Fibroblast of lung (primary cell): ENCODE data around the gene PYY. TPM values are rescaled to one million over a fixed set of nuclear protein-coding genes. Genes with fewer than 3 reads are reported as not detected.
A peak's percentile ranks its signal among the peaks of the same experiment; 100 is the strongest.
"Not testable (repeated sequence)": the region's sequence is repeated elsewhere in the genome, so short reads cannot be mapped to it uniquely, and the experiment has no call there.

Experiments
- DNase-seq, 2 donors: peaks; one replicate each; pipeline versions ENCODE4 v3.0.0 to v3.0.0-alpha.2; 2010; ENCODE audit warnings: low read depth in 2 of 2
- H2AFZ ChIP-seq: 2 replicates; pipeline ENCODE4 v1.5.1; 2012; ENCODE audit warnings: low read length, control low read depth, inconsistent platforms
- H3K27ac ChIP-seq: 2 replicates; pipeline ENCODE4 v1.5.1; 2011; ENCODE audit warnings: low read length, control low read depth; ENCODE audit not compliant: insufficient read depth
- H3K27me3 ChIP-seq: 2 replicates; pipeline ENCODE4 v1.5.1; 2011; ENCODE audit warnings: mild to moderate bottlenecking, low read length; ENCODE audit not compliant: control insufficient read depth, insufficient read depth
- H3K36me3 ChIP-seq: 2 replicates; pipeline ENCODE4 v1.5.1; 2011; ENCODE audit warnings: low read length; ENCODE audit not compliant: control insufficient read depth, insufficient read depth
- H3K4me1 ChIP-seq: 2 replicates; pipeline ENCODE4 v1.5.1; 2011; ENCODE audit warnings: low read length; ENCODE audit not compliant: control insufficient read depth, insufficient read depth; ENCODE audit errors: extremely low read depth
- H3K4me2 ChIP-seq: 2 replicates; pipeline ENCODE4 v1.5.1; 2011; ENCODE audit warnings: low read length, control low read depth; ENCODE audit not compliant: insufficient read depth; ENCODE audit errors: extremely low read depth
- H3K4me3 ChIP-seq, 4 experiments: fragments of 200-600 bp in 1 of 4; sonication (generic) in 1 of 4; replicated peaks in 1 of 4; 2 replicates each; pipeline ENCODE4 v1.5.1; 2011 to 2016; ENCODE audit warnings: low read length in 4 of 4, low read depth in 3 of 4, mild to moderate bottlenecking in 3 of 4, control low read depth in 2 of 4, inconsistent platforms in 1 of 4, mixed read lengths in 1 of 4; ENCODE audit not compliant: insufficient read depth in 1 of 4; ENCODE audit errors: control extremely low read depth in 1 of 4
- H3K79me2 ChIP-seq: 2 replicates; pipeline ENCODE4 v1.5.1; 2012; ENCODE audit warnings: mild to moderate bottlenecking, low read length, inconsistent platforms; ENCODE audit not compliant: control insufficient read depth, insufficient read depth
- H3K9ac ChIP-seq: 2 replicates; pipeline ENCODE4 v1.5.1; 2011; ENCODE audit warnings: mild to moderate bottlenecking, low read length, control low read depth; ENCODE audit not compliant: insufficient read depth
- H3K9me3 ChIP-seq: 2 replicates; pipeline ENCODE4 v1.5.1; 2012; ENCODE audit warnings: low read depth, low read length; ENCODE audit not compliant: control insufficient read depth, insufficient read depth
- H4K20me1 ChIP-seq: 2 replicates; pipeline ENCODE4 v1.5.1; 2011; ENCODE audit warnings: low read length; ENCODE audit not compliant: control insufficient read depth, insufficient read depth; ENCODE audit errors: extremely low read depth
- EZH2 ChIP-seq: IDR thresholded peaks from 2 replicates; pipeline ENCODE4 v1.5.1; 2012; ENCODE audit warnings: low read length, control low read depth, mild to moderate bottlenecking; ENCODE audit errors: missing control alignments
- polyA plus RNA-seq, 2 donors: library from polyadenylated mRNA; depleted of rRNA in 1 of 2; stranded (reverse) in 1 of 2; unstranded in 1 of 2; fragments of >200 nt; gene quantifications; 2 replicates each; pipeline ENCODE4 v1.2.1, GENCODE V29; 2011 to 2012; ENCODE audit warnings: missing spikeins in 1 of 2
- total RNA-seq: library from RNA; depleted of rRNA; stranded (reverse); fragments of >200 nt; gene quantifications from 2 replicates; pipeline ENCODE4 v1.2.1, GENCODE V29; 2014
- TF ChIP-seq, protein P1 (sequence below), 2 donors: IDR thresholded peaks in 1 of 2; conservative IDR thresholded peaks in 1 of 2; 1 replicate in 1 of 2; 2 replicates in 1 of 2; pipeline ENCODE4 v1.5.1; 2011 to 2012; ENCODE audit warnings: low read length in 2 of 2, control low read depth in 1 of 2, inconsistent platforms in 1 of 2, low read depth in 1 of 2, mild to moderate bottlenecking in 1 of 2

The PYY gene
- total and polyA plus RNA-seq, 2 donors (not counting 1 experiment from before 2014, with no cell fraction given) = 0.33 TPM; not detected in 1

DNA sequence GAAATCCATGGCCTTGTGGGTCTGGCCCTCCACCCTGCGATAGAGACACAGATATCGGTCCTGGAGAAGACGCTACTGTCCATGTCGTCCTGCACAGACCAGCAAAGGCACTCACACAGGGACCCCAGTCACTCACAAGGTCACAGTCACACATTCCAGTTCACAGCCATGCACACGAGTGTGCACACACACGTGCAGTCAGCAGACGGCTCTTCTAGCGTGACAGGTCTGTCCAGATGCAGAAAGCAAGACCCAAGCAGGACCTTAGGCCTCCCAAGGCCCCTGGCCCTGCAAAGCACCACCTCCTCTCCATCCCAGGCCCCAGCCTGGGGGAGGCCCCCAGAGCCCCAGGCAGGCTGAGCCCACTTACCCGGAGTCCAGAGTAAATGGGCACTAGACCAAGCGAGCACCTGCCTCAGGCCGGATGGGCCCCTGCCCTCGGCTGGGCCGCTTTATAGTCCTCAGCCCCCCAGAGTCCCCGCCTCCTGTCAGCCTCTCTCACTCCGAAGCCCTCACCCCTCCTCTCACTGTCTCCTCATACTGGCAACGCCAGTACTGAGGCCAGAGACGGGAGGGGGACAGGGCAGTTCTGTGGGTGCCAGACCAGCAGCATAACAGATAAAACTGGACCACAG is 11.6 kb downstream of the PYY start, which contains the start of gene PPY:
Gene PPY, minus strand, starts transcription at position 426 of the 635 bp plus-strand sequence. CDS start 822 bp downstream, outside the sequence.
- Histone ChIP-seq H3K4me3 (no peak within 1 kb of the TSS), H3K79me2 (no peaks in the 10 kb centered on the region), H4K20me1 (no peaks in the 10 kb centered on the region), H3K4me1 (peaks cover 5% of the 10 kb centered on the region), H3K9me3 (no peaks in the 10 kb centered on the region), H3K4me2 (no peak within 1 kb of the TSS), H3K27ac (no peak within 1 kb of the TSS), H3K36me3 (no peaks in the 10 kb centered on the region), H3K27me3 (peaks cover 3% of the 10 kb centered on the region), H3K9ac (no peak within 1 kb of the TSS), H2AFZ (no peak within 1 kb of the TSS)
- TF ChIP-seq, protein P1, sequence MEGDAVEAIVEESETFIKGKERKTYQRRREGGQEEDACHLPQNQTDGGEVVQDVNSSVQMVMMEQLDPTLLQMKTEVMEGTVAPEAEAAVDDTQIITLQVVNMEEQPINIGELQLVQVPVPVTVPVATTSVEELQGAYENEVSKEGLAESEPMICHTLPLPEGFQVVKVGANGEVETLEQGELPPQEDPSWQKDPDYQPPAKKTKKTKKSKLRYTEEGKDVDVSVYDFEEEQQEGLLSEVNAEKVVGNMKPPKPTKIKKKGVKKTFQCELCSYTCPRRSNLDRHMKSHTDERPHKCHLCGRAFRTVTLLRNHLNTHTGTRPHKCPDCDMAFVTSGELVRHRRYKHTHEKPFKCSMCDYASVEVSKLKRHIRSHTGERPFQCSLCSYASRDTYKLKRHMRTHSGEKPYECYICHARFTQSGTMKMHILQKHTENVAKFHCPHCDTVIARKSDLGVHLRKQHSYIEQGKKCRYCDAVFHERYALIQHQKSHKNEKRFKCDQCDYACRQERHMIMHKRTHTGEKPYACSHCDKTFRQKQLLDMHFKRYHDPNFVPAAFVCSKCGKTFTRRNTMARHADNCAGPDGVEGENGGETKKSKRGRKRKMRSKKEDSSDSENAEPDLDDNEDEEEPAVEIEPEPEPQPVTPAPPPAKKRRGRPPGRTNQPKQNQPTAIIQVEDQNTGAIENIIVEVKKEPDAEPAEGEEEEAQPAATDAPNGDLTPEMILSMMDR (conservative IDR thresholded peaks at IDR 0.05 in 1 of 2, IDR thresholded peaks at IDR 0.05 in 1 of 2; ENCODE audit: low read depth in 1 of 2, low read length in 2 of 2) = no peak
- TF ChIP-seq EZH2 = no peak
- DNase-seq = no peak

DNA sequence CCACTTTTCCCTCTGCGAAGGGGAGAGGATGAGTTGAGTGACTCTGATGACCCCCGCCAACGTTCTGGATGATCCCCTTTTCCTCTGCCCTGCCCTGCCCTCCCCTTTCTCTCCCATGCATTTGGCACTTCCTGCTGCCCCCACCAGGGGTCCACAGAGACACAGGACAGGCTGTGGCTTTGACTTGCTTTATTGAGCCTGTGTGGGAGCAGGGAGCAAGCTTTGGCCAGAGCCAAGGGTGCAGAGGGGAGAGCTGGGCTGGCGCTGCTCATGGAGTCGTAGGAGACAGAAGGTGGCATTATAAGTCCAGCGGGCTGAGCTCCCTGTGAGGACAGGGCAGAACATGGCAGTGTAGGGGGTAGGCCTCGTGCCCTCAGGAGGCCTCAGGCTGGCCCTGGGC is 13.1 kb downstream of the PYY start:
- peaks cover 5% of the 10 kb centered on the region for H3K4me1 ChIP-seq
- H3K27ac ChIP-seq = no peak overlapping the region
- no peak overlapping the region for H3K4me3 ChIP-seq
- H3K36me3 ChIP-seq = no peaks in the 10 kb centered on the region
- H3K4me2 ChIP-seq = no peak overlapping the region
- H3K9me3 ChIP-seq = no peaks in the 10 kb centered on the region
- no peaks in the 10 kb centered on the region for H3K79me2 ChIP-seq
- TF ChIP-seq, protein P1 (conservative IDR thresholded peaks at IDR 0.05 in 1 of 2, IDR thresholded peaks at IDR 0.05 in 1 of 2; ENCODE audit: low read depth in 1 of 2, low read length in 2 of 2) = peak; percentile 70 to 75
- no peak for TF ChIP-seq EZH2
- H3K27me3 ChIP-seq = peaks cover 3% of the 10 kb centered on the region
- peak in 1 of 2 donors; percentile 27 for DNase-seq
- H4K20me1 ChIP-seq = no peaks in the 10 kb centered on the region
- no peak overlapping the region for H3K9ac ChIP-seq
- H2AFZ ChIP-seq = no peak overlapping the region

DNA sequence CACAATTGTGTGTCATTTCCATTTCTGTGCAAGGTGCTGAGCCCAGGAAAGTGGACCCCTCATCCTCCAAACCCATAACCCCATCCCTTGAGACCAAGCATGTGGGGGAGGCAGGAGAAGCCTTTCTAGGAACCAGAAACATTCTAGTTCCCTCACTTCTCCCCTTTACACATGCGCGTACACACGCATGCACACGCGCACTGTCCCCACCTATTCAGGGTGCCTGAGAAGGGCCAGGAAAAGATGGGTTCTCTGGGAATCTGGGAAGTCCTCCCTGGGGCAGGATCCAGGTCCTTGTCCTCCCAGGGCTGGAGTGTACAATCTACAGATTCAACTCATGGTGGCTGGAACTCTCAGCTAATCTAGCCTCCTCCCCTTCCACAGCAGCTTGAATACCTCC is 13.9 kb downstream of the PYY start:
- H3K4me3 ChIP-seq = no peak overlapping the region
- no peaks in the 10 kb centered on the region for H3K79me2 ChIP-seq
- H3K27ac ChIP-seq = no peak overlapping the region
- no peak overlapping the region for H3K4me2 ChIP-seq
- H4K20me1 ChIP-seq = no peaks in the 10 kb centered on the region
- H3K4me1 ChIP-seq = peaks cover 3% of the 10 kb centered on the region
- no peaks in the 10 kb centered on the region for H3K9me3 ChIP-seq
- H3K36me3 ChIP-seq = no peaks in the 10 kb centered on the region
- TF ChIP-seq, protein P1 (conservative IDR thresholded peaks at IDR 0.05 in 1 of 2, IDR thresholded peaks at IDR 0.05 in 1 of 2; ENCODE audit: low read depth in 1 of 2, low read length in 2 of 2) = no peak
- TF ChIP-seq EZH2 = no peak
- H3K9ac ChIP-seq = no peak overlapping the region
- no peak overlapping the region for H2AFZ ChIP-seq
- peaks cover 3% of the 10 kb centered on the region for H3K27me3 ChIP-seq
- DNase-seq = no peak

DNA sequence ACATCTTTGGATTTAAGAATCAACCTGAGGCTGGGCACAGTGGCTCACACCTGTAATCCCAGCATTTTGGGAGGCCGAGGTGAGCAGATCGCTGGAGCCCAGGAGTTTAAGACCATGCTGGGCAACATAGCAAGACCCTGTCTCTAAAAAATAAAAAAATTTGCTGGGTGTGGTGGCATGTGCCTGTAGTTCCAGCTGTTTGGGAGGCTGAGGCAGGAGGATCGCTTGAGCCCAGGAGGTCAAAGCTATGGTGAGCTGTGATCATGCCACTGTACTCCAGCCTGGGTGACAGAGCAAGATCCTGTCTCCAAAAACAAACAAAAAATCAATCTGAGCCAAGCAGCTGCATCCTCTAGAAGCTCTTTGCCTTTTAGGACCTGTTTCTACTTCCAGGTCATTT is 14.3 kb downstream of the PYY start:
- H3K79me2 ChIP-seq, H3K27me3 ChIP-seq, H3K4me2 ChIP-seq, H3K36me3 ChIP-seq, H4K20me1 ChIP-seq, H3K27ac ChIP-seq, H3K4me1 ChIP-seq, H3K9me3 ChIP-seq, H3K9ac ChIP-seq, DNase-seq, H3K4me3 ChIP-seq, H2AFZ ChIP-seq: not testable (repeated sequence)
